RWPE2 (cell line): Measurements from ENCODE around the gene RNU5B-1.

Experiments used
- ATAC-seq: fragments of 200-7000 bp; cut with Tn5 transposase; 3 replicates; pipeline ENCODE4 v1.9.1; 2021; ENCODE audit warnings: low read depth
- DNase-seq: peaks from one replicate; pipeline ENCODE4 v3.0.0-alpha.2; 2020; ENCODE audit warnings: low spot score
- H3K27ac ChIP-seq: fragments of 450-650 bp; 2 replicates; pipeline ENCODE4 v1.5.1; 2017; ENCODE audit warnings: mild to moderate bottlenecking; ENCODE audit not compliant: poor library complexity, severe bottlenecking
- H3K27me3 ChIP-seq: fragments of 250-450 bp; sonication (Bioruptor Pico); 2 replicates; pipeline ENCODE4 v1.5.1; 2021; ENCODE audit warnings: mild to moderate bottlenecking, moderate library complexity; ENCODE audit not compliant: insufficient read depth, poor library complexity, severe bottlenecking
- H3K36me3 ChIP-seq: fragments of 250-450 bp; sonication (Bioruptor Pico); 2 replicates; pipeline ENCODE4 v1.5.1; 2020; ENCODE audit warnings: low read depth, mild to moderate bottlenecking, moderate library complexity
- H3K4me1 ChIP-seq: fragments of 250-450 bp; sonication (Bioruptor Pico); 2 replicates; pipeline ENCODE4 v1.5.1; 2021; ENCODE audit warnings: mild to moderate bottlenecking, moderate library complexity; ENCODE audit not compliant: insufficient read depth, poor library complexity, severe bottlenecking
- H3K4me3 ChIP-seq: fragments of 250-450 bp; sonication (Bioruptor Pico); 2 replicates; pipeline ENCODE4 v1.5.1; 2021; ENCODE audit warnings: mild to moderate bottlenecking, moderate library complexity; ENCODE audit not compliant: severe bottlenecking
- H3K9me3 ChIP-seq: fragments of 250-450 bp; sonication (Bioruptor Pico); 2 replicates; pipeline ENCODE4 v1.5.1; 2021; ENCODE audit warnings: mild to moderate bottlenecking, moderate library complexity; ENCODE audit not compliant: severe bottlenecking
- CTCF ChIP-seq: fragments of 450-650 bp; IDR thresholded peaks from one replicate; pipeline ENCODE4 v1.5.1; 2017; ENCODE audit warnings: mild to moderate bottlenecking, moderate library complexity; ENCODE audit not compliant: poor library complexity, severe bottlenecking

RNU5B-1 gene

DNA sequence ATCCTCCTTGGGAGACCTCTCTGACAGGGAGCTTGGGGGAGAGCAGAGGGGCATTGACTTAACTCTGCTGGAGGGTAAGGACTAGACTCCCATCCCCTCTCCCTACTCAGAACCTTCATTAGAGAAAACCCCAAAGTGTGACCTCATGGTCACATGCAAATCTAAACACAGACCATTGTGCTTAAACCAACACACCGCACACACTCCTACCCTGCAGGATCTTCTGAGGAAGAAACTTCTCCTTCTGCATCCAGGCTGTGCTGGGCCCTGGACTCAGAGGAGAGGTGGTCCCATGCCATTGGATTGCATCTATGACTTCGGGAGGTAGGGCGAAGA lies 17.0 kb upstream of the RNU5B-1 start:
- no peaks in the 10 kb centered on the region for H3K9me3 ChIP-seq
- no peak for TF ChIP-seq CTCF
- H3K4me3 ChIP-seq, result no peak overlapping the region
- ATAC-seq (no peak), DNase-seq (no peak)
- peaks cover 8% of the 10 kb centered on the region for H3K4me1 ChIP-seq
- H3K36me3 ChIP-seq, result no peaks in the 10 kb centered on the region
- no peak overlapping the region for H3K27ac ChIP-seq
- no peaks in the 10 kb centered on the region for H3K27me3 ChIP-seq

- no peaks in the 10 kb centered on the region for H3K36me3 ChIP-seq
- peaks cover 8% of the 10 kb centered on the region for H3K4me1 ChIP-seq
- DNase-seq (no peak), ATAC-seq (no peak)
- no peak overlapping the region for H3K4me3 ChIP-seq
- no peak for TF ChIP-seq CTCF
- H3K27me3 ChIP-seq, result no peaks in the 10 kb centered on the region
- H3K9me3 ChIP-seq, result no peaks in the 10 kb centered on the region
- no peak overlapping the region for H3K27ac ChIP-seq
Measured at GRCh38 chr15:65289261-65289854, 15.1 kb upstream of the RNU5B-1 start.

- H3K27me3 ChIP-seq, result no peaks in the 10 kb centered on the region
- no peak overlapping the region for H3K27ac ChIP-seq
- no peaks in the 10 kb centered on the region for H3K36me3 ChIP-seq
- no peak overlapping the region for H3K4me3 ChIP-seq
- no peaks in the 10 kb centered on the region for H3K9me3 ChIP-seq
- H3K4me1 ChIP-seq, result peaks cover 8% of the 10 kb centered on the region
- ATAC-seq (no peak), DNase-seq (no peak)
- no peak for TF ChIP-seq CTCF
Measured at GRCh38 chr15:65290228-65290627, 14.2 kb upstream of the RNU5B-1 start.

DNA sequence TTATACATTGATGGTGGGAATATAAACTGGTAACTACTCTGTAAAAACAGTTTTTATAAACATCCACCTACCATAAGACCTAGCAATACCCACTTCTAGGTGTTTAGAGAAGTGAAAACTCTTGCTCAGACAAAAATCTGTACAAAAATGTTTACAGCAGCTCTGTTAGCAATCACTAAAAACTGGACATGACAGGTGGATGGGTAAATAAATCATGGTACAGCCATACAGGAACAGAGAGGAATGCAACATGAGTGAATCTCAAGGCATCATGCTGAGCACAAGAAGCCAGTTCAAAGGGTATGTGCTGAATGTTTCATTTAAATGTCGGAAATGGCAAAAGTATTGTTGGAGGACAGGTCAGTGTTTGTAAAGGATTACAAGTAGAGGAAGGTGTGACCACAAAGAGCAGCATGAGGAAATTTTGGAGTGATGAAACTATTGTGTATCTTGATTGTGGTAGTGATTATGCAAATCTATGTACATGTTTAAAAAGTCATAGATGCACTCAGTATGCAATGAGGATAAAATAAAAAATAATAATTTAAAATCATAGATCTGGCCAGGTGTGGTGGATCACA lies 11.4 kb upstream of the RNU5B-1 start:
- H3K4me3 ChIP-seq, result no peak overlapping the region

More for the DNA sequence above, 11.4 kb upstream of the RNU5B-1 start:
- no peaks in the 10 kb centered on the region for H3K9me3 ChIP-seq
- DNase-seq, result no peak
- TF ChIP-seq CTCF, result no peak
- H3K36me3 ChIP-seq, result no peaks in the 10 kb centered on the region
- no peak for ATAC-seq
- H3K27ac ChIP-seq, result no peak overlapping the region
- peaks cover 5% of the 10 kb centered on the region for H3K4me1 ChIP-seq
- H3K27me3 ChIP-seq, result no peaks in the 10 kb centered on the region
